SK-N-MC (cell line): Measurements from ENCODE around the gene KLHDC9.

Experiments used
- EZH2 ChIP-seq: fragments of 200-600 bp; sonication (generic); IDR thresholded peaks from one replicate; pipeline ENCODE4 v1.6.1; 2017; ENCODE audit warnings: antibody characterized with exemption
- FOXP2 ChIP-seq: optimal IDR thresholded peaks from 2 replicates; pipeline ENCODE3; 2011; ENCODE audit warnings: mild to moderate bottlenecking, moderate library complexity; ENCODE audit not compliant: insufficient read depth; ENCODE audit errors: extremely low read length, control extremely low read depth
- POLR2AphosphoS5 ChIP-seq: IDR thresholded peaks from 2 replicates; pipeline ENCODE4 v1.6.1; 2012; ENCODE audit warnings: mild to moderate bottlenecking, low read depth, low read length, borderline replicate concordance

DNA sequence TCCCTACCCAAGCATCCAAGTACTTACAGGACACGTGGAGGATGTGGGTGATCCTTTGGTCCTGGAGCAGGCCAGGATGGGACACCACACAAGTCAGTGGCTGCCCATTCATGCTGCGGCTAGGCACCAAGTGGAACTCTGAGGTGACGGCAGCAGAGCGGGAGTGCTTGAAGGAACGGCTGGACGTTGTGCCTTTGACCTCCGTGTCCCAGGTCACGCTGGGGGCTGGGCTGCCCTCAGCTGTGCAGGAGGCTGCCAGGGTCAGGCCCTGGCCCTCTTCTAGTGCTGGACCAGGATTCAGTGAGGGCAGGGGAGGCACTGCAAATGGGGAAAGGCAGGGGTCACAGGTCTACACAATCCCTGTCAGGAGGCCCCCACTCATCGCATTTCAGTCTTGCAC is 20.7 kb upstream of the KLHDC9 start:
- no peak for TF ChIP-seq EZH2
- TF ChIP-seq POLR2AphosphoS5 = no peak
- no peak for TF ChIP-seq FOXP2
